Fibroblast of lung (primary cell): ENCODE results near the gene GNA12. TPM values are rescaled to one million over a fixed set of nuclear protein-coding genes. Genes with fewer than 3 reads are reported as not detected.

Source experiments
- DNase-seq, 2 donors: peaks; one replicate each; pipeline versions ENCODE4 v3.0.0 to v3.0.0-alpha.2; 2010; ENCODE audit warnings: low read depth in 2 of 2
- H2AFZ ChIP-seq: 2 replicates; pipeline ENCODE4 v1.5.1; 2012; ENCODE audit warnings: low read length, control low read depth, inconsistent platforms
- H3K27ac ChIP-seq: 2 replicates; pipeline ENCODE4 v1.5.1; 2011; ENCODE audit warnings: low read length, control low read depth; ENCODE audit not compliant: insufficient read depth
- H3K27me3 ChIP-seq: 2 replicates; pipeline ENCODE4 v1.5.1; 2011; ENCODE audit warnings: mild to moderate bottlenecking, low read length; ENCODE audit not compliant: control insufficient read depth, insufficient read depth
- H3K36me3 ChIP-seq: 2 replicates; pipeline ENCODE4 v1.5.1; 2011; ENCODE audit warnings: low read length; ENCODE audit not compliant: control insufficient read depth, insufficient read depth
- H3K4me1 ChIP-seq: 2 replicates; pipeline ENCODE4 v1.5.1; 2011; ENCODE audit warnings: low read length; ENCODE audit not compliant: control insufficient read depth, insufficient read depth; ENCODE audit errors: extremely low read depth
- H3K4me2 ChIP-seq: 2 replicates; pipeline ENCODE4 v1.5.1; 2011; ENCODE audit warnings: low read length, control low read depth; ENCODE audit not compliant: insufficient read depth; ENCODE audit errors: extremely low read depth
- H3K4me3 ChIP-seq, 4 experiments: fragments of 200-600 bp in 1 of 4; sonication (generic) in 1 of 4; replicated peaks in 1 of 4; 2 replicates each; pipeline ENCODE4 v1.5.1; 2011 to 2016; ENCODE audit warnings: low read length in 4 of 4, low read depth in 3 of 4, mild to moderate bottlenecking in 3 of 4, control low read depth in 2 of 4, inconsistent platforms in 1 of 4, mixed read lengths in 1 of 4; ENCODE audit not compliant: insufficient read depth in 1 of 4; ENCODE audit errors: control extremely low read depth in 1 of 4
- H3K79me2 ChIP-seq: 2 replicates; pipeline ENCODE4 v1.5.1; 2012; ENCODE audit warnings: mild to moderate bottlenecking, low read length, inconsistent platforms; ENCODE audit not compliant: control insufficient read depth, insufficient read depth
- H3K9ac ChIP-seq: 2 replicates; pipeline ENCODE4 v1.5.1; 2011; ENCODE audit warnings: mild to moderate bottlenecking, low read length, control low read depth; ENCODE audit not compliant: insufficient read depth
- H3K9me3 ChIP-seq: 2 replicates; pipeline ENCODE4 v1.5.1; 2012; ENCODE audit warnings: low read depth, low read length; ENCODE audit not compliant: control insufficient read depth, insufficient read depth
- H4K20me1 ChIP-seq: 2 replicates; pipeline ENCODE4 v1.5.1; 2011; ENCODE audit warnings: low read length; ENCODE audit not compliant: control insufficient read depth, insufficient read depth; ENCODE audit errors: extremely low read depth
- CTCF ChIP-seq, 2 donors: IDR thresholded peaks in 1 of 2; conservative IDR thresholded peaks in 1 of 2; 1 replicate in 1 of 2; 2 replicates in 1 of 2; pipeline ENCODE4 v1.5.1; 2011 to 2012; ENCODE audit warnings: low read length in 2 of 2, control low read depth in 1 of 2, inconsistent platforms in 1 of 2, low read depth in 1 of 2, mild to moderate bottlenecking in 1 of 2
- EZH2 ChIP-seq: IDR thresholded peaks from 2 replicates; pipeline ENCODE4 v1.5.1; 2012; ENCODE audit warnings: low read length, control low read depth, mild to moderate bottlenecking; ENCODE audit errors: missing control alignments
- polyA plus RNA-seq, 2 donors: library from polyadenylated mRNA; depleted of rRNA in 1 of 2; stranded (reverse) in 1 of 2; unstranded in 1 of 2; fragments of >200 nt; gene quantifications; 2 replicates each; pipeline ENCODE4 v1.2.1, GENCODE V29; 2011 to 2012; ENCODE audit warnings: missing spikeins in 1 of 2
- total RNA-seq: library from RNA; depleted of rRNA; stranded (reverse); fragments of >200 nt; gene quantifications from 2 replicates; pipeline ENCODE4 v1.2.1, GENCODE V29; 2014

Gene GNA12
- total and polyA plus RNA-seq, 2 donors (not counting 1 experiment from before 2014, with no cell fraction given), result 36.2 to 137 TPM

DNA sequence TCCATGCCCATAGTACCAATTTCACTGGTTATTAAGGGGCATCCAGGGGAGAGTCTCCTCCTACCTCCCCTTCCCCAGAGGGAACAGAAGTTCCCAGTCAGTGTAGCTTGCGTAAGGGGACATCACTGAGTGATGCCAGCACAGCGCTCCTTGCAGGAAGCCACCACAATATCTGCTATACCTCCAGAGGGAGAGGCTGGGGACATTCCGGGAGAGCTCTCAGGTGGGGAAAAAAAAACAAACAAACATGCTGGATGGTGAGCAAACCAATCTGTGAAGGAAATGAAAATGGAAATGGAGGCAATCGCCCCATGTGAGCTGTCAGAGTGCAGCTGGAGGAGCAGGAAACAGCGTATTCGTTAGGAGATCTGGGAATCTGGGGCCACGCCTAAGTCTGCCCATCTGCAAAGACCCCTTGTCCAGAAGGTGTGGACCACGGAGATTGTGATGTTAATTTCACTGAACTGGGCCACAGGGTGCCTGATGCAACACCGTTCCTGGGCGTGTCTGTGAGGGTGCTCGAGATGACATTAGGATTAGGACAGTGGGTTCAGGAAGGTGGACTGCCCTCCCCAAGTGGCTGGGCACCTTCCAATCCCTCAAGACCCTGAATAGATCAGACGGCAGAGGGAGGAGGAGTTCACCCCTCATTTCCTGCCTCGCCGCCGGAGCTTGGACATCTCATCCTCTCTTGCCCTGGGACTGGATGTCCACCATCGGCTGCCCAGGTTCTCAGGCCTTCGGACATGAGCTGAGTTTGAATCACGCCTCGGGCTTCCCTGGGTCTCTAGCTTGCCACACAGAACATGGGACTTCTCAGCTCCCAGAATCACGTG lies 30.5 kb downstream of the GNA12 start:
- Histone ChIP-seq H3K4me3 (peak overlapping the region in 1 of 4 experiments; percentile 9), H3K4me1 (peaks cover 20% of the 10 kb centered on the region), H3K36me3 (peaks cover 3% of the 10 kb centered on the region), H3K27me3 (no peaks in the 10 kb centered on the region), H4K20me1 (no peaks in the 10 kb centered on the region), H3K27ac (peak overlapping the region; percentile 82), H3K9me3 (no peaks in the 10 kb centered on the region), H3K79me2 (peaks cover 82% of the 10 kb centered on the region), H3K9ac (no peak overlapping the region), H3K4me2 (peak overlapping the region; percentile 28), H2AFZ (no peak overlapping the region)
- no peak for DNase-seq
- TF ChIP-seq CTCF (conservative IDR thresholded peaks at IDR 0.05 in 1 of 2, IDR thresholded peaks at IDR 0.05 in 1 of 2; ENCODE audit: low read depth in 1 of 2, low read length in 2 of 2) (no peak), EZH2 (no peak)

- H3K79me2 ChIP-seq, result peaks cover 81% of the 10 kb centered on the region
- TF ChIP-seq EZH2, result no peak
- TF ChIP-seq CTCF (conservative IDR thresholded peaks at IDR 0.05 in 1 of 2, IDR thresholded peaks at IDR 0.05 in 1 of 2; ENCODE audit: low read depth in 1 of 2, low read length in 2 of 2), result no peak
- H3K4me1 ChIP-seq, result peaks cover 19% of the 10 kb centered on the region
- peak overlapping the region; percentile 82 for H3K27ac ChIP-seq
- no peak overlapping the region for H3K9ac ChIP-seq
- no peak overlapping the region for H3K4me2 ChIP-seq
- DNase-seq, result peak in 1 of 2 donors; percentile 33
- H2AFZ ChIP-seq, result no peak overlapping the region
- no peaks in the 10 kb centered on the region for H3K9me3 ChIP-seq
- H4K20me1 ChIP-seq, result no peaks in the 10 kb centered on the region
- H3K4me3 ChIP-seq, result no peak overlapping the region
- peaks cover 3% of the 10 kb centered on the region for H3K36me3 ChIP-seq
- no peaks in the 10 kb centered on the region for H3K27me3 ChIP-seq
These were observed 31.3 kb downstream of the GNA12 start for GRCh38 chr7:2812831-2813230.

DNA sequence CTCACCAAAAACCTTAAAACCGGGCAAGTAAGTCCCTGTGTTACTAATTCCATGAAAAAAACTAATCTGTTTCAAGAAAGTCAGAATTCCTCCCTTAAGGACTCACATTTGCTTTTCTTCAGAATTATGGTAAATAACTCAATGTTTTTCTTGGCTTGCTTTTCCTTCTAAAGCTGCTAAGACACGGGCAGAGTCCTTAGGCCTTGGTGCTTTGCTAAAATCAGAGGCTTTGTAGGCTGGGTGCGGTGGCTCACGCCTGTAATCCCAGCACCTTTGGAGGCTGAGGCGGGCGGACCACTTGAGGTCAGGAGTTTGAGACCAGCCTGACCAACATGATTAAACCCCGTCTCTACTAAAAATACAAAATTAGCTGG lies 32.0 kb downstream of the GNA12 start:
- Histone ChIP-seq H3K27ac (peak overlapping the region; percentile 82), H3K79me2 (peaks cover 80% of the 10 kb centered on the region), H3K36me3 (peaks cover 3% of the 10 kb centered on the region), H3K9ac (peak overlapping the region; percentile 29), H3K4me1 (peaks cover 16% of the 10 kb centered on the region), H4K20me1 (no peaks in the 10 kb centered on the region), H3K4me2 (peak overlapping the region; percentile 79), H3K9me3 (no peaks in the 10 kb centered on the region), H2AFZ (no peak overlapping the region), H3K4me3 (peak overlapping the region in 2 of 4 experiments; percentile 13 to 55), H3K27me3 (no peaks in the 10 kb centered on the region)
- DNase-seq, result peak; percentile 75 to 78
- TF ChIP-seq EZH2, result no peak
- TF ChIP-seq CTCF (conservative IDR thresholded peaks at IDR 0.05 in 1 of 2, IDR thresholded peaks at IDR 0.05 in 1 of 2; ENCODE audit: low read depth in 1 of 2, low read length in 2 of 2), result no peak
